T-cell (primary cell): ENCODE measurements around the gene PDZRN4. TPM values are rescaled to one million over a fixed set of nuclear protein-coding genes. Genes with fewer than 3 reads are reported as not detected.
"Not testable (repeated sequence)": the region's sequence is repeated elsewhere in the genome, so short reads cannot be mapped to it uniquely, and the experiment has no call there.

ENCODE experiments used
- ATAC-seq, 4 experiments: fragments of 200-7000 bp in 3 of 4; fragments of 150-1000 bp in 1 of 4; cut with Tn5 transposase; replicated peaks in 1 of 4; 1 replicate in 3 of 4; 2 replicates in 1 of 4; pipeline ENCODE4 v1.10.0; 2021; ENCODE audit warnings: moderate library complexity in 3 of 4, mild to moderate bottlenecking in 2 of 4, moderate number of reproducible peaks in 1 of 4
- CTCF ChIA-PET, 2 donors: fragments of 300-600 bp; sonication (Branson Sonifier 250); formaldehyde crosslinking; loops; one replicate each; lab custom pipeline; 2022; ENCODE audit warnings: antibody characterized with exemption in 2 of 2; lab: Charles Lee
- POLR2A ChIA-PET, 2 donors: fragments of 300-600 bp; sonication (Branson Sonifier 250); formaldehyde crosslinking; loops; one replicate each; lab custom pipeline; 2022; ENCODE audit warnings: antibody characterized with exemption in 2 of 2; lab: Charles Lee
- DNase-seq, 35 experiments: peaks; one replicate each; pipeline versions ENCODE4 v3.0.0 to v3.0.0-alpha.2; 2013 to 2023
- H3K27ac ChIP-seq: one replicate; pipeline ENCODE4 v1.5.1; 2013; ENCODE audit warnings: low read length
- H3K27me3 ChIP-seq, 2 experiments: replicated peaks in 1 of 2; 1 replicate in 1 of 2; 2 replicates in 1 of 2; pipeline versions ENCODE4 v1.6.1 to v1.7.0; 2013; ENCODE audit warnings: low read length in 1 of 2, mixed read lengths in 1 of 2; ENCODE audit not compliant: control insufficient read depth in 2 of 2, insufficient read depth in 2 of 2; ENCODE audit errors: extremely low read depth in 1 of 2
- H3K36me3 ChIP-seq, 2 donors: 1 replicate in 1 of 2; 2 replicates in 1 of 2; pipeline versions ENCODE4 v1.6.1 to v1.7.0; 2013; ENCODE audit warnings: low read length in 1 of 2; ENCODE audit not compliant: control insufficient read depth in 2 of 2, insufficient read depth in 1 of 2; ENCODE audit errors: extremely low read depth in 1 of 2
- H3K4me1 ChIP-seq, 2 experiments: 1 replicate in 1 of 2; 2 replicates in 1 of 2; pipeline versions ENCODE4 v1.6.1 to v1.7.0; 2013; ENCODE audit warnings: low read length in 2 of 2, mixed read lengths in 1 of 2; ENCODE audit not compliant: insufficient read depth in 2 of 2, control insufficient read depth in 1 of 2; ENCODE audit errors: extremely low read depth in 1 of 2
- H3K4me3 ChIP-seq, 2 donors: 1 replicate in 1 of 2; 2 replicates in 1 of 2; pipeline versions ENCODE4 v1.5.1 to v1.7.0; 2013; ENCODE audit warnings: mild to moderate bottlenecking in 2 of 2, low read length in 1 of 2, moderate library complexity in 1 of 2; ENCODE audit not compliant: control insufficient read depth in 1 of 2; ENCODE audit errors: extremely low read depth in 1 of 2
- H3K9me3 ChIP-seq: 2 replicates; pipeline ENCODE4 v1.7.0; 2013
- H3K27ac Mint-ChIP-seq, 2 donors: one replicate each; pipeline ENCODE4 v1.8.0; 2020 to 2021; ENCODE audit warnings: mild to moderate bottlenecking in 2 of 2, mixed read lengths in 2 of 2
- H3K27me3 Mint-ChIP-seq, 2 donors: one replicate each; pipeline ENCODE4 v1.8.0; 2021 to 2022; ENCODE audit warnings: mixed read lengths in 2 of 2
- H3K36me3 Mint-ChIP-seq: one replicate; pipeline ENCODE4 v1.8.0; 2021; ENCODE audit warnings: mixed read lengths
- H3K4me1 Mint-ChIP-seq, 3 donors: one replicate each; pipeline ENCODE4 v1.8.0; 2020 to 2022; ENCODE audit warnings: mixed read lengths in 3 of 3, mild to moderate bottlenecking in 1 of 3
- H3K4me3 Mint-ChIP-seq, 3 donors: one replicate each; pipeline ENCODE4 v1.8.0; 2020 to 2022; ENCODE audit warnings: mild to moderate bottlenecking in 3 of 3, mixed read lengths in 3 of 3, moderate library complexity in 3 of 3
- H3K9me3 Mint-ChIP-seq, 3 donors: one replicate each; pipeline ENCODE4 v1.8.0; 2020 to 2022; ENCODE audit warnings: mixed read lengths in 3 of 3
- WGBS: methylation state at CpG from one replicate; pipeline ENCODE4 v1.1.5; 2013; ENCODE audit warnings: missing lambda C conversion rate; ENCODE audit not compliant: insufficient coverage; 5-methylcytosine and 5-hydroxymethylcytosine counted together
- total RNA-seq, 35 experiments: library from RNA in 6 of 35; stranded (reverse) in 6 of 35; fragments of 120-200 nt in 1 of 35; gene quantifications; one replicate each; pipeline versions ENCODE4 v1.2.1 to v1.2.4 and lab custom pipeline; 2013 to 2026

PDZRN4 gene
- total RNA-seq, 5 donors from 2014 or later (not counting 1 experiment from before 2014, with no cell fraction given) = not detected

DNA sequence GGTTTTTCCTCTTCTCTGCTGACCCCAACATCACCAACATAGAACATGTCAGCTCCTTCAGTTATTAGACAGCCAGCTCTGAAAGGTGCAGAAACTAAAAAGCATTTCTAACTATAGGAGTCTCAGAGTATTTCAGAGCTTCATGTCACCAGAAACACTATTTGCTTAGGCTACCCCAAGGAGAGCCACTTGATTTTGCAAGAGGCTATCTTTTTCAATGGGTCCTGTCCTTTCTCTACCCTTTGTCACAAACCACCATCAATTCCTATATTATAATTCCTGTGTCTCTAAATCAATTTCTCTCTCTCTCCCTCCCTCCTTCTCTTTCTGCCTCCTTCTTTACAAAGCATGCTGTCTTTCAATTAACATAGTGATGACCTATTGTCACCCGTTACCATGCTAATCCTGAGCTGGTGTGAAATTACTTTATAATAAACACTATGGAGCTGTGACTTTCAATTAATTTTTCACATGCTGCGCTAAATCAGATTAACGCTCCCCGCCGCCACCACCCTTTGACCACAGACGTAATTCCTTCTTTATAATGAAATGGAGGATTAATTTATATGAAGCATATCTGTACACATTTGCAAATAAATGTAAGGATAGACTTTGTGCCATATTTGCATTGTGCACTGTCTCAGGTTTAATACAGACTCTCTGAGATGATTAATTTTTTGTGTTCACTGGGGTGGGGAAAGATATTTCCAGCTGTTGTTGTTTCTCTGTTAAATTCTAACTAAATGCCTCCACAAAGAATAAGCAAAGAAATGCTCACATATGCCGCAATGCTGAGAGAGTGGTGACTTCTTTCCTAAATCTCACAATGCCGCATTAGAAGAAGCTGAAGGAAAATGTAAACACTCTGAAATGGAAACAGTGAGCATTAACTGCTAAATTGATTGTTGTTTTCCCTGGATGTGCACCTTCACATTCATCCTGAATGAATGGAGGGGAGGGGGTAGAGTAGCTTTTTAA is 418.6 kb downstream of the PDZRN4 start:
- H3K4me3 ChIP-seq = no peak overlapping the region
- no peaks in the 10 kb centered on the region for H3K4me1 ChIP-seq
- H3K4me3 Mint-ChIP-seq = no peak overlapping the region
- ATAC-seq (no peak), DNase-seq (no peak)
- no CpG with 5 or more reads among the region's 8 CpGs for WGBS
- ChIA-PET POLR2A (interaction anchor here in 1 of 2 donors (0.7 kb wide), 1 partner anchor 395 kb away, joined by 4 read pairs; no protein-coding TSS in a partner anchor), CTCF (no interaction called here)
- H3K9me3 ChIP-seq = no peaks in the 10 kb centered on the region
- no peaks in the 10 kb centered on the region for H3K27me3 ChIP-seq
- no peak overlapping the region for H3K27ac Mint-ChIP-seq
- no peaks in the 10 kb centered on the region for H3K4me1 Mint-ChIP-seq
- H3K27ac ChIP-seq = no peak overlapping the region
- peaks cover 0 to 4% of the 10 kb centered on the region in 2 donors for H3K27me3 Mint-ChIP-seq
- H3K36me3 Mint-ChIP-seq = no peaks in the 10 kb centered on the region
- H3K9me3 Mint-ChIP-seq = no peaks in the 10 kb centered on the region
- H3K36me3 ChIP-seq = no peaks in the 10 kb centered on the region

DNA sequence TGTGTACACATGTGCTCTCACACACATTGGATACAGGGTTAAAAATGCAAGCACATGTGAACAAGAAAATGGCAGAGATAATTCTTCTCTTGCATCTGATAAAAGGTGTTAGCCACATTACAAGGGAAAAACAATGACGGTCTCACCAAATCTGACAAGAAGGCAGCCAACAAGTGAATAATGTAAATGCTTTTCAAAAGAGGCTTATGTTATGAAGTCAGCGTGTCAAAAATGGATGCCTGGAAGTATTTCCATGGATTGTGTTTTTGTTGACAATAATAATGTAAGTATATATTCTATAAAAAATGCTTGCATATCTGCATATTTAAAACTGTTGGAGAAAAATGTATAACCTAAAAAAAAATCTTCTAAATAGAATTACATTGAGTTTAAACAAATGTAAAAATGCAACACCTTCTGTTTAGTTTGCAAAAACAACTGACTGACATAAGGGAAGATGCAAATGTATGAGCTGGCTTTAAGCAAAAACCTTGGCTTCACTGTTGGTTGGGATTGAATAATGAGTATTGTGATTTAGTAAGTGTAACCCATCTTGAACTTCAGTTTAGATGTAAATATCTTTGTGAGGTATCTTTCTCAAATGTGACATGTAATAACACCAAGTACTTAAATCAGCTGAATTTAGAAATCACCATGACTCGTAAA is 424.9 kb downstream of the PDZRN4 start:
- Mint-ChIP-seq H3K9me3 (peaks cover 0 to 8% (median 4%) of the 10 kb centered on the region in 3 donors), H3K27ac (no peak overlapping the region), H3K4me3 (no peak overlapping the region), H3K36me3 (no peaks in the 10 kb centered on the region), H3K27me3 (no peaks in the 10 kb centered on the region), H3K4me1 (no peaks in the 10 kb centered on the region)
- Histone ChIP-seq H3K4me1 (no peaks in the 10 kb centered on the region), H3K9me3 (no peaks in the 10 kb centered on the region), H3K27me3 (no peaks in the 10 kb centered on the region), H3K4me3 (no peak overlapping the region), H3K36me3 (no peaks in the 10 kb centered on the region), H3K27ac (no peak overlapping the region)
- POLR2A ChIA-PET = no interaction called here
- DNase-seq (no peak), ATAC-seq (no peak)
- WGBS = 80% methylated on average over 1 of the region's 3 CpGs
- CTCF ChIA-PET = no interaction called here

DNA sequence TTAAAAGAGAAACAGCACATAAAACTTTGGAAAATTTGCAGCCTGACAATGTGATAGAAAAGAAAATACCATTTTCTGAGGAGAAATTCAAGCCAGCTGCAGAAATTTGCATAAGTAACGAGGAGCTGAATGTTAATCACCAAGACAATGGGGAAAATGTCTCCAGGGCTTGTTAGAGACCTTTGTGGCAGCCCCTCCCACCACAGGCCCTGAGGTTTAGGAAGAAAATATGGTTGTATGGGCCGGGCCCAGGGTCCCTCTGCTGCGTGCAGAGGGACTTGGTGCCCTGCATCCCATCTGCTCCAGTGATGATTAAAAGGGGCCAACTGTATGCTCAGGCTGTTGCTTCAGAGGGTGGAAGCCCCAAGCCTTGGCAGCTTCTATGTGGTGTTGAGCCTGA is 427.1 kb downstream of the PDZRN4 start:
- DNase-seq, H3K27ac ChIP-seq, ATAC-seq, H3K27me3 ChIP-seq, H3K36me3 Mint-ChIP-seq, POLR2A ChIA-PET, H3K9me3 ChIP-seq, H3K9me3 Mint-ChIP-seq, H3K27ac Mint-ChIP-seq, H3K4me1 Mint-ChIP-seq, H3K4me3 Mint-ChIP-seq, H3K36me3 ChIP-seq, H3K27me3 Mint-ChIP-seq, H3K4me1 ChIP-seq, CTCF ChIA-PET, H3K4me3 ChIP-seq: not testable (repeated sequence)
- WGBS = 60% methylated on average over 1 of the region's 3 CpGs

DNA sequence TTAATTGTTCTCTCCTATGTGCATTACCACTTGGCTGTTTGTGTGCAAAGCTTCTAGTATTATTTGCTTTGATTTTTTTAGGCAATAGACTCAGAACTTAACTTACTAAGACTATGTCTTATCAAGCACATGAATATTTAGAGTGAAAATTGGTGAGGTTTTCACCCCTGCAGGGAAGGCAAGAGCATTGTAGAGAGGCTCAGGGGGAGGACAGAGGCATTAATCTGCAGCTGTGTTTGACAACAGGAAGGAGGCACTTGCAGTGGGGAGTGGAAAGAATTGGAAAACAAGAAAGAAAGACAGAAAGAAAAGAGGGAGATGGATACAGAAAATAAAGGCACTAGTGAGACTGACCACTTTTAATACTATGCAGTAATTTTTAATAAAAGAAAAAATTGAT is 431.6 kb downstream of the PDZRN4 start:
- Histone ChIP-seq H3K27ac (no peak overlapping the region), H3K4me1 (no peaks in the 10 kb centered on the region), H3K36me3 (no peaks in the 10 kb centered on the region), H3K9me3 (no peaks in the 10 kb centered on the region), H3K4me3 (no peak overlapping the region), H3K27me3 (no peaks in the 10 kb centered on the region)
- POLR2A ChIA-PET = no interaction called here
- no peaks in the 10 kb centered on the region for H3K36me3 Mint-ChIP-seq
- H3K4me3 Mint-ChIP-seq = no peak overlapping the region
- peaks cover 4 to 8% (median 6%) of the 10 kb centered on the region in 3 donors for H3K9me3 Mint-ChIP-seq
- CTCF ChIA-PET = no interaction called here
- DNase-seq = no peak
- H3K27me3 Mint-ChIP-seq = peaks cover 0 to 3% of the 10 kb centered on the region in 2 donors
- H3K4me1 Mint-ChIP-seq = no peaks in the 10 kb centered on the region
- no peak for ATAC-seq
- H3K27ac Mint-ChIP-seq = no peak overlapping the region

DNA sequence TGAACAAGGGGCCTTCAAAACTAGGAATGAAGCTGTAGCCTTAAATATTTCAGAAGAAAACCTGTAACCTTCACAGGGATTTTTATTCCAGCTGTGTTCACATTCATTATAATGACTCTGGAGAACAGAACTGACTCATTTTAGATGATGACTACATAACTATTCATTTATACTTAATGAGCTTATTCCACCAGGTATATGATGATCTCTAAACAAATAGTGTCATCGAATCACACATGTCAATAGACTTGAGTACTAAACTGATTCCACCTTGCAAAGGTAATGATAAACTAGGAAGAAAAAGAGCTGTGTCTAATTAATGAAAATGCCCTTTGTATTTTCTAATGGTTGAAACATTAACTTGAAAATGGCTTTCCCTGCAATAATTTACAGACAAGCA is 433.2 kb downstream of the PDZRN4 start:
- Histone ChIP-seq H3K27ac (no peak overlapping the region), H3K4me1 (no peaks in the 10 kb centered on the region), H3K27me3 (no peaks in the 10 kb centered on the region), H3K36me3 (no peaks in the 10 kb centered on the region), H3K4me3 (no peak overlapping the region), H3K9me3 (no peaks in the 10 kb centered on the region)
- H3K4me3 Mint-ChIP-seq = no peak overlapping the region
- POLR2A ChIA-PET = no interaction called here
- no peak overlapping the region for H3K27ac Mint-ChIP-seq
- no CpG with 5 or more reads among the region's 1 CpG for WGBS
- DNase-seq (no peak), ATAC-seq (no peak)
- peaks cover 0 to 3% of the 10 kb centered on the region in 2 donors for H3K27me3 Mint-ChIP-seq
- H3K36me3 Mint-ChIP-seq = no peaks in the 10 kb centered on the region
- H3K9me3 Mint-ChIP-seq = peaks cover 4 to 6% (median 4%) of the 10 kb centered on the region in 3 donors
- H3K4me1 Mint-ChIP-seq = no peaks in the 10 kb centered on the region
- CTCF ChIA-PET = no interaction called here
